GM19099 (cell line): ENCODE data around the gene GPR37L1.

ENCODE experiments used
- POLR2A ChIP-seq: IDR thresholded peaks from 3 replicates; pipeline ENCODE4 v1.6.1; 2011; ENCODE audit warnings: low read depth; ENCODE audit not compliant: insufficient read length; ENCODE audit errors: extremely low read depth

GPR37L1 gene

DNA sequence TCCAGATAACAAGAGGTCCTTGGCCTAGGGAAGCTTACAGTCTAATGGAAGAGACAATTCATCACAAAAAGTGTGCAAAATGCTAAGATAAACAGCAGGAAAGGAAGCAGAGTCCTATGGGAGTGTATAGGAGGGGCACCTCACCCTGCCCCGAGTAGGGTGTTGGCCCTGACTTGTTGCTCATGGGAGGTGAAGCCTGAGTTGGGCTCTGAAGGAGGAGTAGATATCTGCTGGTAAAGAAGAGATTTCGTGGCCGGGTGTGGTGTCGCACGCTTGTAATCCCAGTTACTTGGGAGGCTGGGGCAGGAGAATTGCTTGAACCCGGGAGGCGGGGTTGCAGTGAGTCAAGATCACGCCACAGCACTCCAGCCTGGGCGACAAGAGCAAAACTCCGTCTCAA lies 18.6 kb upstream of the GPR37L1 start:
- no peak for TF ChIP-seq POLR2A

DNA sequence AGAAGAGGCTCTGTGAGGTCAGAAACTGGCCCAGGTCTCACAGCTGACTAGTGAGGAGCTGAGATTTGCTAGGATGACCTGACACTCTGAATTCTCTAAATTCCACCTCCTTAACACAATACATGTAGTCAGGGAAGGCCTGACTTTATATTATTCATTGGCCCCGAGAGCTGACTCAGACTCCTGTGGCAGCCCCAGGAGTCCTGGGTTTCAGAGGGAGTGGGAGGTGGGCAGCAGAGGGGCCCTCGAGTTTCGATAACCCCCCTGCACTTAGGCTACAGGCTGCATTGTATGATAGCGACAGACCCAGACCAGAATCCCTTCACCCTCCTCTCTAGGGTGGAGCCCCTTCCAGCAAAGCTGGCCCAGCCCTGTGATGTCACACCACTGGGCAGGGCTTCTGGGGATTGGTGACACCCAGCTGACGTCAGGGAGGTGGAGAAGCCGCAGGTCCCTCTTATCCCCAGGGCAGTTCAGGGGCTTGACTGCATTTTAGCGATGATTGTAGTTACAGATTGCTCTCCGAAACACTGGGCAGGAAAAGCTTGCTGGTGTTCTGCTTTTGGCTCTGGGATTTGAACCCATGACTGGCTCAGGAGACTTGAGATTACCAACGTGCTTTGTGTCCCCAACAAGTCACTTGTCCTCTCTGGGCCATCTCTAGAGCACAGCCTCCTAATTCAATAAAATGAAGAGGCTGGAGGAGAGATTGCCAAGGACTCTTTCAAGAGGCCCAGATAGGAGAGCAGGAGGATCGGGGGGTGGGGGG lies 17.0 kb upstream of the GPR37L1 start:
- TF ChIP-seq POLR2A, result no peak

DNA sequence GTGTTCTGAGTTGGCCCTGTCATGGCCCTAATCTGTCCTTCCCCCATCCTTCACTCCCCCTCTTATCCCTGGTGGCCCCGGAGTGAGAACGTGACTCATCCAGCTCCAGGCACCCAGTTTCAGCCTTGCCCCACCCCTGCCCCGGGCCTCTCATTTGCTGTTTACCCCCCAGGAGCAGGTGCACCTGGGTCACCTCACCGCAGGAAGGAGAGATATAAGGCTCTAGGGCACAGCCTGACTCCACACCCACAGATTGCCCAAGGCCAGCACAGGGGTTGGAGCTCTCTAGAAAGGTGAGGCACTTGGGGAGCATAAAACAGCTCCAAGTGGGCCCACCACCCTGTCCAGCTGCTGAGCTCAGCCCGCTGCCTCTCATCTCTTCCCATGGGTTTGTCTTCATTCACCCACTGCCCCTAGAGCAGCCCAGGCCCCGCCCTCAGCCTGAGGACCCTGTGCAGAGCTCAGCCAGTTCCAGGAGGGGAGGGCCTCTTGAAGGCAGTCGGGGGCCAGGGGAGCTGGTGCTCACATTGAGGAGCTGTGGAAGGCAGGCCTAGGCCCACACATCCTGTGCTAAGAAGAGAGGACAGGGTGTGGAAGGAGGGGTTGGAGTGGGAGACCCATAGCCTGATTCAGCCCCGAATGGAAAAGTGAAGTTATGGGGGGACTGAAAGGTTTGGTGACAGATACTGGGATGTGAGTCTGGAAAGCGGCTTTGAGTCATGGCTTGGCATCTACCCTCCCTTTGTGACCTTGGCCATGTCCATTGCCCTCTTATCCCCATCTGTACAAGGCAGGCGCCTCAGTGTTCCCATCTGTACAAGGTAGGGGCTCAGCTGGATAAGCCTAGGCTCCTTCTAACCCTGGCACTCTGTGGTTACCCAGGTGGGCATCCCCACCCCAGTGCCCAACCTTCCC lies 16.1 kb upstream of the GPR37L1 start:
- no peak for TF ChIP-seq POLR2A

DNA sequence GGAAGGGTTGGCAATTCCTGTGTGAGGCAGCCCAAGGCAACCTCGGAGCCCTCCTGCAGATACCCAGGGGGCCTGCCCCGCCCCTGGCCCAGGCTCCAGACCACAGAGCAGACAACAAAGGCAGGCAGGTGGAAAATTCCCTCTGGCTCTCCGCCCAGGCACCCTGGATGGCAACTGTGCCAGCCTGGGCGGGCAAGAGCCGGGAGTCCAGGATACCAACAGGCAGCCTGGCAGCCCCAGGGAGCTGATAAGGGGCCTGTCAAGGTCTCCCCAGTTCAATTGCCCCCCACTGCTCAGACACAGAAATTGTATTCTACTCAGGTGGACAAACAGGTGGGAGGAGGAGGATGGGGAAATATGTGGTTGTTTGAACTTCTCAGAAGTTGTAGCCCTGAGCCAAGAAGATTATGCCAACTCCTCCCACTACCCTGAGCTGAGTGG lies 15.4 kb upstream of the GPR37L1 start:
- TF ChIP-seq POLR2A, result no peak

DNA sequence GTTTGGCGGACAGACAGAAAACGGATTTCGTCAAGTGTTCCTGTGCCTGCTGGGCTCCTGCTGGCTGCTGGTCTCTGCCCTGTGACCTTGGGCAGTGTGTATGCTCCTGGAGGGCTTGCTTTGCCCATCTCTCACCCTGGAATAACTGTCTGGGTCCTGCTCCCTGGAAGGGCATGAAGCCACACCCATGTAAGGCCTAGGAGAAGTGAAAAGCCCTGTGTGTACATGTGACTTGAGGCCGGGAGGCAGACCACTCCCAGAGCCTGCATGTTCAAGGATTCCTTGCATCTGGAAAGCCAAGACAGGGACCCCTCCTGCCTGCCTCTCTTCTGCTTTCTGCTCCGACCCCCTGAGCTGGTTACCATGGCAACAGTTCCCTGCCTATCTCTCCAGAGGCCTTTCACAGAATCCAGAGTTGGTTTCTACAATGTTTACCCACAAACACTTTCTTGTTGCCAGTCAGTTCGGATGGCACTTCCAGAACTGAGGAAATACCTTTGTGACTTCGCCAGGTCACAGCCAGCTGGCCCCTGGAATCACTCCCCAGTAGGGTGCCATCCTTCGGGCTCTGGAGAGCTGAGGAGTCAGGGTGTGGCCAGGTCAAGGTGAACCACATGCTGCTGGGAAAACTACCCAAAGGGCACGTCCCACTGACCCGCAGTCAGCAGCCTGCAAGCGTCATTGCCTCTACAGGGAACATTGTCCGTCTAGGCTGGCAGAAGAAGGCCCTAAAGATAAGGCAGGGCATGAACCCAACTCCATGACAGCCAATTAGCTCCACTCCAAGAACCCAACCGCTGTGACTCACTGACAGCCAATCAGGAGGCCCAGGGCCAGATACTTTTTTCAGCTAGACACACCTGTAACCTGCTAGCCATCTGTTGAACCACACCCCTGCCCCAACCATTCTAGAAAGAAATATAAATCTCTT lies 14.7 kb upstream of the GPR37L1 start:
- TF ChIP-seq POLR2A, result no peak

DNA sequence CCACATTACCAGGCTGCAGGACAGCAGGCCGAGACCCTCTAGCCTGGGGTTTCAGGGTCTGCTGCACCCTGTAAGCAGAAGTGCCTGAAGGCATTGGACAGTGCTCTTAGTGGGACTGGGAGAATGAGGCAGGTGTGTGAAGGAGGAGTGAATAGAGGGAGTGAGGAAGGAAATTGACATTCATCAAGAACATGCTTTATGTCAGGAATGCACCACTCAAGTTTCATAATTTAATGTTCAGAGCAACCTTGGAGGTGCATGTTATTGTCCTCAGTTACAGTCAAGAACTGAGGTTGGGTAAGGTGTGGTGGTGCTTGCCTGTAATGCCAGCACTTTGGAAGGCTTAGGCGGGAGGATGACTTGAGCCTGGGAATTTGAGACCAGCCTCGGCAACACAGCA lies 11.7 kb upstream of the GPR37L1 start:
- TF ChIP-seq POLR2A, result no peak

DNA sequence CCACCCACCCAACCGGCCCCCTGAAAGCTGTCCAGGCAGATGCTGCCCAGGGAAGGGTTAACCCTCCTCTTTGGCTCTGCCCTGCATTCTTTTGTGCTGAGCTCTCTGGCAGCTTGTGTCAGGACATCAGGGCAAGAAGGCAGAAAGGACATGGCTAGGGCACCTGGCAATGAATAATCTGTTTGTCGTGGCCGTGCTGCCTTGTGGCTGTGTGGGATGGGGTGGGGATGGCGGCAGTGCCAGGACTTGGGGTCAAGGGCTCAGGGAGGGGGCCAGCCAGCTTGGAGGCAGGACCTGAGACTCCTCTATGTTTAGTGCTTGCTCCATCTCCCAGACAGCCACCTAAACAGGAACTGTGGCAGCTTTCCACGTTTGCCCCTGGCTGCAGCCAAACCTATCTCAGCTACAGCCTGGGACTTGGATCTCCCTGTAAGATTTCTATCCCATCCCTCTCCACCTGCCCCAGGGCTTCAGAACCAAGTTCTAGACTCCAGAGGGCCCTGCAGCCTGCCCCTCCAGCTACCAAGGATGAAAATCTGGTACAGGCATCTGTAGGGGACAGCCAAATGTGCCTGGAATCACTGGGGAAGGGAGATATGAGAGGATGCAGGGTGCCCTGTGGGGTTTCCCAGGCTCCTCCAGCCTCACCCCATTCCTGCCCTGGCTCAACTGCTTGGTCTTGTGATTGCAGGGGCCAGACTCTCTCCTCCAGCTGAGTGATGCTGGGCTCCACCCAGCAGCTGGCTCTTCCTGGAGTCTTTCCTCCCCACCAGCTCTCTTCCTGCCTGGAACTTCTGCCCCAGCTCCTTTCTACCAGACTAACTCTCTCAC lies 9.6 kb upstream of the GPR37L1 start:
- no peak for TF ChIP-seq POLR2A

DNA sequence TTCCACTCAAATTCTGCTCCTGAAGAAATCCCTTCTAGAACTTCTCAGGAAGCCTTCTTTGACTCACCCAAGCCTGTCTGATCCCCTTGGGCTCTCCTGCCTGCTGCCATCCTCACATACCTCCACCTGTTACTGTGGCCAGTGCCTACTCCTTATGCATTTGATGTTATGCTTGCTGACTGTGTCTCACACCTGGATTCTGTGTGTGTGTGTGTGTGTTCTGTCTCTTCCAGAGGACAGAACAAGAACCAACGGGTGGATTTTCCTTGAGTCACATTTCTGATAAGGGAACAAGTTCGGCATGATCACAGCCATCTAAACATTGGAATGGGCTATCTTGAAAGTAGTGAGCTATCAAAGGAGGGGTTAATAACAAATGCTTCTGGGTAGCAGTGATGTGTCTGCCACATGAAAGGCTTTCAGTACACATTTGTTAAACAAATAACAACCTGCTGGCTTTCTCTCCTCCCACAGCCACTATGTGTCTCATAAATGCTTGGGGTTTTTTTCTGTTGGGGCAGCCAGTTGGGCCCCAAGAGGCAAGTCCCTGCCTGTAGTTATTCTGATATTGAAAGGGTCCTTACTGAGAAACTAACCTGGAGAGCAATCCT lies 8.9 kb upstream of the GPR37L1 start:
- no peak for TF ChIP-seq POLR2A

DNA sequence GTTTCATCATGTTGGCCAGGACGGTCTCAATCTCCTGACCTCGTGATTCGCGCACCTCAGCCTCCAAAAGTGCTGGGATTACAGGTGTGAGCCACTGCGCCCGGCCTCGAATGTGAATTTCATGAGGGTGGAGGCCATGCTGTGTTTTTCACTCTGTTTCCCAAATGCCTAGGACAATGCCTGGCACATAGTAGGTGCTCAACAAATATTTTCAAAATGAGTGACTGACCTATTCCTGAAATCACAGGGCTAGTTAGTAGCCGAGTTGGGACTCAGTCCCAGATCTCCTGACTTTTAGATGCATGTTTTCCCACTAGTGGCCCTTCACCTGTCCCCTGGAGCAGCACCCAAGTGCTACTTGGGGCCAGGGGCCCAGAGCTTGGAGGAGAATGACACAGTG lies 6.4 kb upstream of the GPR37L1 start:
- no peak for TF ChIP-seq POLR2A

DNA sequence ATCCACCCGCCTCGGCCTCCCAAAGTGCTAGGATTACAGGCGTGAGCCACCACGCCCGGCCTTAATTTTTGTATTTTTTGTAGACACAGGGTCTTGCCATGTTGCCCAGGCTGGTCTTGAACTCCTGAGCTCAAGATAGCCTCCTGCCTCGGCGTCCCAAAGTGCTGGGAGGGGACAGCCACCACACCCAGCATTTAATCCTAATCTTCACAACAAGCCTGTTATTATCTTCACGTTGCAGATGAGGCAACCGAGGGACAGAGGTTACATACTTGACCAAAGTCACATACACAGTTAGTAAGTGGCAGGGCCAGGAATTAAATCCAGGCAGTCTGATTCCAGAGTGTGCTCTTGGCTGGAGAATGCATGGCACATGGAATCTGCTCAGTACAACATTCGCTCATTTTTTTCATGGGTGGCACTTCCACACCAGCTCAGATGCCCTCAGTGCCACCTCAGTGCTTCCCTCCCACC lies 4.8 kb upstream of the GPR37L1 start:
- no peak for TF ChIP-seq POLR2A

DNA sequence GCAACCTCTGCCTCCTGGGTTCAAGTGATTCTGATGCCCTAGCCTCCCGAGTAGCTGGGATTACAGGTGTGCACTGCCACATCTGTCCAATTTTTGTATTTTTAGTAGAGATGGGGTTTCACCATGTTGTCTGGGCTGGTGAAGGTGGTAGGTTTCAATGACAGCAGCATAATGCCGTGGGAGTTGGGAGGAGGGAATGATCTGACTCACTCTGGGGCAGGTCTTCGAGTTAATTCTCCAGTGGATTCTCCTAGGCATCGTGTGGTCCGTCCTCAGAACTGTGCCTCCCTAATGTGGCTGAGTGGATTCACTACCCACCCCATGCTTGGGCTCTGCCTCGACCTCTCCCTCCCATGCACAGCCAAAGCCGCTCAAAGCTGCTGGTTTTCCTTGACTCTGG lies 1.7 kb upstream of the GPR37L1 start:
- TF ChIP-seq POLR2A, result no peak

DNA sequence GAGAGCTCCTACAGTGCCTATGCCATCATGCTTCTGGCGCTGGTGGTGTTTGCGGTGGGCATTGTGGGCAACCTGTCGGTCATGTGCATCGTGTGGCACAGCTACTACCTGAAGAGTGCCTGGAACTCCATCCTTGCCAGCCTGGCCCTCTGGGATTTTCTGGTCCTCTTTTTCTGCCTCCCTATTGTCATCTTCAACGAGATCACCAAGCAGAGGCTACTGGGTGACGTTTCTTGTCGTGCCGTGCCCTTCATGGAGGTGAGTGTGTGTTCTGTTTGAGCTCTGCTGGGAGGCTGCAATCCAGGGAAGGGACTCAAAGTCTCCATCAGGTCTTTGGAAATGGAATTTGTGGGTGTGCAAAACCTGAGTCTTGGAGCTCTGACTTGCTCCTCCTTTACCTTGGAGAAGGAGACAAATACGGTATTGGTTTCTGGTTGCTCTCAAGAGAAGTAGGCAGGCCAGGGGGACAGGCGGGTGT lies 658 bp downstream of the GPR37L1 start:
- TF ChIP-seq POLR2A, result no peak

DNA sequence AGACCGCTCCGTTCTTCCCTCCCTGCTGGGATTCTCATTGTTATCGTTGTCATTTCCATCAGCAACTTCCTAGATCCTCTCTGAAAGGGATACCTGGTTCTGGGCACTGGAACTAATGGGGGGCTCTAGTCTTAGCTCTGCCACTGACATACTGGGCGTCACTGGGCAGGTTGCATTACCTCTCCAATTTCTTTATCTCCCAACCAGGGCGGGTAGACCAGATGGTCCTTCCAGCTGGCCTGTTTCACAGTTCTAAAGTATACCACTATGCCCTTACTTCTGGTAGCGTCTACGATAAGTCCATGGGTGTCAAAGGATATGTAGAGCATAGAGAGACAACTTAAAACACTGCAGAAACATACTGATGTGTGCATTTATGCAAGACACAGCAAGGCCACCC lies 1.4 kb downstream of the GPR37L1 start:
- TF ChIP-seq POLR2A, result no peak
